ENCODE measurements around the gene FURIN. TPM values are rescaled to one million over a fixed set of nuclear protein-coding genes. Genes with fewer than 3 reads are reported as not detected.

FURIN gene
- total and polyA plus RNA-seq, 9 of the 15 experiments (the other 6 are each of a cell fraction or from before 2014, with no cell fraction given) = 0.92 to 99.9 (median 34.8) TPM

- TF ChIP-seq ETV5 (CRISPR knock-in tag; IDR thresholded peaks at IDR 0.05; ENCODE audit: low read depth) = no peak
- peak; percentile 38; the same call in 1 of the 2 replicates for TF ChIP-seq ATF3 (IDR thresholded peaks at IDR 0.05)
- TF ChIP-seq ATF3 (CRISPR knock-in tag; conservative IDR thresholded peaks at IDR 0.05) = no peak
- peak in 1 of 2 experiments; percentile 20 for TF ChIP-seq E2F6 (IDR thresholded peaks at IDR 0.05; ENCODE audit: borderline replicate concordance in 1 of 2, extremely low read depth in 1 of 2, insufficient read depth in 1 of 2, insufficient read length in 1 of 2, low read depth in 1 of 2, low read length in 1 of 2, poor library complexity in 1 of 2, severe bottlenecking in 1 of 2)
- TF ChIP-seq HMG20B (CRISPR knock-in tag; IDR thresholded peaks at IDR 0.05) = no peak
- peak; percentile 63 for TF ChIP-seq BHLHE40 (IDR thresholded peaks at IDR 0.05; ENCODE audit: low read length)
- 0 out of 2 replicates have a peak, but pooled peaks have one; percentile 16 for TF ChIP-seq CBFA2T3 (IDR thresholded peaks at IDR 0.05)
- no peak for TF ChIP-seq ZNF282 (CRISPR knock-in tag; IDR thresholded peaks at IDR 0.05)
- no peak for TF ChIP-seq RB1 (IDR thresholded peaks at IDR 0.05; ENCODE audit: low read depth)
- TF ChIP-seq OTX1 (CRISPR knock-in tag; IDR thresholded peaks at IDR 0.05) = no peak
- peak; percentile 64; the same call in 1 of the 2 replicates for TF ChIP-seq TFAP4 (CRISPR knock-in tag; IDR thresholded peaks at IDR 0.05; ENCODE audit: borderline replicate concordance)
- no peak for TF ChIP-seq FOXM1 (IDR thresholded peaks at IDR 0.05; ENCODE audit: low read depth)
- TF ChIP-seq FOXM1 (CRISPR knock-in tag; IDR thresholded peaks at IDR 0.05; ENCODE audit: low read depth) = no peak
- TF ChIP-seq RBM34 (IDR thresholded peaks at IDR 0.05; ENCODE audit: borderline replicate concordance, insufficient read depth, low read length) = no peak
- TF ChIP-seq SMARCE1 (IDR thresholded peaks at IDR 0.05) = no peak
- no peak for TF ChIP-seq CREB5 (CRISPR knock-in tag; IDR thresholded peaks at IDR 0.05)
- no peak for TF ChIP-seq MBD2 (IDR thresholded peaks at IDR 0.05; ENCODE audit: borderline replicate concordance, low read depth)
- TF ChIP-seq NR4A1 (CRISPR knock-in tag; IDR thresholded peaks at IDR 0.05) = no peak
- no peak for TF ChIP-seq NR4A1 (tag; IDR thresholded peaks at IDR 0.05)
- no peak for TF ChIP-seq TCF3 (CRISPR knock-in tag; IDR thresholded peaks at IDR 0.05)
- no peak for TF ChIP-seq SMARCA4 (IDR thresholded peaks at IDR 0.05)
- TF ChIP-seq ZC3H8 (IDR thresholded peaks at IDR 0.05) = no peak
These were observed 20.9 kb downstream of the FURIN start (continued) for GRCh38 chr15:90889313-90889730.

Measured in K562 (cell line).